Gastroesophageal sphincter (tissue), 4 donors: ENCODE results near the gene PDCD4. TPM values are rescaled to one million over a fixed set of nuclear protein-coding genes. Genes with fewer than 3 reads are reported as not detected.
A peak's percentile ranks its signal among the peaks of the same experiment; 100 is the strongest.

Experiments
- ATAC-seq: fragments of 150-250 bp; one replicate; pipeline ENCODE4 v1.9.1; 2016; ENCODE audit warnings: mild to moderate bottlenecking, moderate library complexity
- H3K27ac ChIP-seq, 4 donors: fragments of 200-600 bp; sonication (generic) in 3 of 4; 1 replicate in 3 of 4; 2 replicates in 1 of 4; pipeline ENCODE4 v1.5.1; 2016 to 2019
- H3K27me3 ChIP-seq: fragments of 200-600 bp; sonication (generic); one replicate; pipeline ENCODE4 v1.5.1; 2019
- H3K36me3 ChIP-seq, 2 donors: fragments of 200-600 bp; sonication (generic); one replicate each; pipeline ENCODE4 v1.5.1; 2019; ENCODE audit warnings: control low read depth in 1 of 2
- H3K4me1 ChIP-seq, 3 donors: fragments of 200-600 bp; sonication (generic); 1 replicate in 2 of 3; 2 replicates in 1 of 3; pipeline ENCODE4 v1.5.1; 2016 to 2019; ENCODE audit warnings: control low read depth in 2 of 3
- H3K4me3 ChIP-seq, 2 donors: fragments of 200-600 bp; sonication (generic); one replicate each; pipeline ENCODE4 v1.5.1; 2019; ENCODE audit warnings: mild to moderate bottlenecking in 1 of 2, moderate library complexity in 1 of 2
- H3K9me3 ChIP-seq, 3 donors: fragments of 200-600 bp; sonication (generic); one replicate each; pipeline ENCODE4 v1.5.1; 2017 to 2019; ENCODE audit warnings: control low read depth in 2 of 3
- EP300 ChIP-seq: sonication (generic); formaldehyde crosslinking; IDR thresholded peaks from one replicate; pipeline ENCODE4 v1.6.1; 2017; ENCODE audit warnings: antibody characterized with exemption, mild to moderate bottlenecking
- POLR2A ChIP-seq, 2 donors: fragments of 450-650 bp; IDR thresholded peaks; one replicate each; pipeline ENCODE4 v1.6.1; 2017; ENCODE audit warnings: antibody characterized with exemption in 2 of 2, mild to moderate bottlenecking in 2 of 2, moderate library complexity in 1 of 2
- POLR2AphosphoS5 ChIP-seq: sonication (generic); formaldehyde crosslinking; IDR thresholded peaks from one replicate; pipeline ENCODE4 v1.6.1; 2017; ENCODE audit warnings: antibody characterized with exemption
- WGBS, 2 donors: methylation state at CpG; one replicate each; pipeline ENCODE4 v1.1.5; 2018; ENCODE audit warnings: low coverage in 1 of 2; 5-methylcytosine and 5-hydroxymethylcytosine counted together
- total RNA-seq, 4 donors: library from RNA; depleted of rRNA; stranded (reverse); fragments of >200 nt; gene quantifications; one replicate each; pipeline ENCODE4 v1.1.0, GENCODE V29; 2016
- TF ChIP-seq, protein P1 (sequence below), 4 experiments: fragments of 200-600 bp in 2 of 4; fragments of 450-650 bp in 2 of 4; sonication (generic) in 1 of 4; IDR thresholded peaks; one replicate each; pipeline ENCODE4 v1.5.1; 2017 to 2019; ENCODE audit warnings: antibody characterized with exemption in 4 of 4, mild to moderate bottlenecking in 2 of 4, moderate library complexity in 2 of 4

PDCD4 gene
- total RNA-seq, 4 donors from 2014 or later: 69.1 to 74.6 (median 72.2) TPM

DNA sequence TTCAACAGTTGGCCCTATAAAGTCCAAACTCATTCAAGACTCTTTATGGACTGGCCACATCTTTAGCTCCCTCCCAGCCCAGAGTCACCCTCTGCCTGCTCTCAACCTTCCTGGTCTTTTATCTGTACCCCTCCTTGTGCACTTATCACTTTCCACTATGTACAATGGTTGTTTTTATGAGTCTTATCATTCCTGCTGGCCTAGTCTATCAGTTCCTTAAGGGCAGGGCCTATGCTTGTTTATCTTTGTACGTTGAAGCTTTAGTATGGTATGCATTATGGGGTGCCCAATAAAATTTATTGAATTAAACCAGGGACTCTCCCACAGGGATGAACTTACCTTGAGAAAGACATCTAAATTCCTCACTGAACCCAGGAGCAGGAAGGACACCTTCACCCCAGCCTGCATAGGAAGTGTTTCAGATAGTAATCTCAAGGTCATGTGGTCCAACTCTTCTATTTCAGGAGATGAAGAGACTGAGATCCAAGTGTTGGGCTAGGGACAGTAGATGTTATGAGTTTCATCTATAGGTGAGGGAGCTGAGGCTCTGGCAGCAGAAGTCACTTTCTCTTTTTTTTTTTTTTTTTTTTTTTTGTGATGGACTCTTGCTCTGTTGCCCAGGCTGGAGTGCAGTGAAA lies 13.3 kb upstream of the PDCD4 start:
- TF ChIP-seq EP300: no peak
- no peak for TF ChIP-seq POLR2AphosphoS5
- no peak for TF ChIP-seq POLR2A (IDR thresholded peaks at IDR 0.05)
- TF ChIP-seq, protein P1, sequence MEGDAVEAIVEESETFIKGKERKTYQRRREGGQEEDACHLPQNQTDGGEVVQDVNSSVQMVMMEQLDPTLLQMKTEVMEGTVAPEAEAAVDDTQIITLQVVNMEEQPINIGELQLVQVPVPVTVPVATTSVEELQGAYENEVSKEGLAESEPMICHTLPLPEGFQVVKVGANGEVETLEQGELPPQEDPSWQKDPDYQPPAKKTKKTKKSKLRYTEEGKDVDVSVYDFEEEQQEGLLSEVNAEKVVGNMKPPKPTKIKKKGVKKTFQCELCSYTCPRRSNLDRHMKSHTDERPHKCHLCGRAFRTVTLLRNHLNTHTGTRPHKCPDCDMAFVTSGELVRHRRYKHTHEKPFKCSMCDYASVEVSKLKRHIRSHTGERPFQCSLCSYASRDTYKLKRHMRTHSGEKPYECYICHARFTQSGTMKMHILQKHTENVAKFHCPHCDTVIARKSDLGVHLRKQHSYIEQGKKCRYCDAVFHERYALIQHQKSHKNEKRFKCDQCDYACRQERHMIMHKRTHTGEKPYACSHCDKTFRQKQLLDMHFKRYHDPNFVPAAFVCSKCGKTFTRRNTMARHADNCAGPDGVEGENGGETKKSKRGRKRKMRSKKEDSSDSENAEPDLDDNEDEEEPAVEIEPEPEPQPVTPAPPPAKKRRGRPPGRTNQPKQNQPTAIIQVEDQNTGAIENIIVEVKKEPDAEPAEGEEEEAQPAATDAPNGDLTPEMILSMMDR (IDR thresholded peaks at IDR 0.05): no peak
- Histone ChIP-seq H3K36me3 (no peaks in the 10 kb centered on the region), H3K9me3 (no peaks in the 10 kb centered on the region), H3K27me3 (no peaks in the 10 kb centered on the region), H3K27ac (peak overlapping the region in 1 of 4 donors; percentile 19), H3K4me1 (peaks cover 0 to 28% (median 4%) of the 10 kb centered on the region in 3 donors), H3K4me3 (no peak overlapping the region)
- WGBS, 2 donors: 50% methylated on average over 1 of the region's 1 CpG; no CpG with 5 or more reads in 1 of the 2 donors
- no peak for ATAC-seq

DNA sequence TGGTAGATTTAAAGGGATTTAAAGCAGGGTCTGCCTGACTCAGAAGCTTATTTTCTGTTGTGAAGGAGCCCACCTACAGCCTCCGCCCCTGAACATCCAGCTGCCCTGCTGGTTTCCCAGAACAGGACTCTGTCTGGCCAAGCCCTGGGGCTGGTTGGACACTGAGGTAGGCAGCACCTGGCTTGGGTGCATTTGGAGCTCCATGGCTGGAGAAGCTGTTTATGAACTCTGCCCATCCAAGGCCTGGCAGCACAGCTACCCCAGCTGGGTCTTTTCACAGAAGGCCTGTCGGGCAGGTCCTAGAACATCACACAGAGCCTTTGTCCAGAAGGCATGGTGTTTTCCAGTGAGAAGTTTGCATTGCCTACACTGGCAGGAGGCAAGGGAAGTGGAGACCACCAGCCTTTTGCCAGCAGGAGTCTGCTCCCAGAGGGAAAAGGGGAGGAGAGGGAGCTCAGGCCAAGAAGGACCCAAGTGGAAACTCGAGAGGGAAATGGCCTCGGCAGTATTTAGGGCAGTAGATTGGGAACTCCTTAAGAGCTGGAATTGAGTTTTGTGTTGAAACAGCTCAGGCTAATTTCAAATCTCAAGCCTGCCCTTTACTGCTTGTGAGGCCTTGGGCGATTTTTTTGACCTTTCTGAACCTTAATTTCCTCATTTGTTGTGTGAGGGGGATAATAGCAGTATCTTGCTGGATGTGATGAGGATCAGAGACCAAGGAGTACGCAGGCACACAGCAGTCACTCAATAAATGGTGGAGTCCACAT lies 12.3 kb upstream of the PDCD4 start:
- no peaks in the 10 kb centered on the region for H3K36me3 ChIP-seq
- peak; percentile 55 for ATAC-seq
- peaks cover 0 to 34% (median 4%) of the 10 kb centered on the region in 3 donors for H3K4me1 ChIP-seq
- H3K9me3 ChIP-seq: no peaks in the 10 kb centered on the region
- H3K27ac ChIP-seq: peak overlapping the region in 3 of 4 donors; percentile 35 to 66 (median 59)
- H3K4me3 ChIP-seq: no peak overlapping the region
- no peaks in the 10 kb centered on the region for H3K27me3 ChIP-seq
- WGBS, 2 donors: 66 to 100% methylated on average over 1 to 4 of the region's 6 CpGs
- TF ChIP-seq POLR2AphosphoS5: no peak
- no peak for TF ChIP-seq EP300
- TF ChIP-seq POLR2A (IDR thresholded peaks at IDR 0.05): no peak
- TF ChIP-seq, protein P1 (IDR thresholded peaks at IDR 0.05): no peak

DNA sequence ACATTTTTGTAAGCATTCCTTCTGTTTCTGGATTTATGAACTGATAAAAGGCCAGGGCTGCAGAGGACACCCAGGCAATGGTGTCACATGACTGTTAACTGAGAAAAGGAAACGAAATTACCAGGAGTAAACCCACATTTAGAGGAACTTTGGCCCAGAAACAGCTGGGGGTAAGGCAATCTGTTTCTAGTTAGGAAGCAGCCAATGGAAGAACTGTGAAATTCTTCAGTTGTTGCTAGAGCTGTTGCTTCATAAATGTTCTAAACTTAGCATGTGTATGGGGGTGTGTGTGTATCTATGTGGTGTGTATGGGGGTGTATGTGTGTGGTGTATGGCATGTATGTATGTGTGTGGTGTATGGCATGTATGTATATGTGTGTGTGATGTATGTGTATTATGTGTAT lies 11.8 kb upstream of the PDCD4 start:
- H3K36me3 ChIP-seq: no peaks in the 10 kb centered on the region
- no peaks in the 10 kb centered on the region for H3K9me3 ChIP-seq
- WGBS, 2 donors: 31% methylated on average over 1 of the region's 1 CpG; no CpG with 5 or more reads in 1 of the 2 donors
- ATAC-seq: peak; percentile 71
- TF ChIP-seq EP300 (no peak), POLR2AphosphoS5 (no peak), POLR2A (IDR thresholded peaks at IDR 0.05) (no peak)
- TF ChIP-seq, protein P1 (IDR thresholded peaks at IDR 0.05): no peak
- H3K4me3 ChIP-seq: no peak overlapping the region
- peak overlapping the region in 3 of 4 donors; percentile 35 to 66 (median 59) for H3K27ac ChIP-seq
- no peaks in the 10 kb centered on the region for H3K27me3 ChIP-seq
- peaks cover 0 to 40% (median 4%) of the 10 kb centered on the region in 3 donors for H3K4me1 ChIP-seq

DNA sequence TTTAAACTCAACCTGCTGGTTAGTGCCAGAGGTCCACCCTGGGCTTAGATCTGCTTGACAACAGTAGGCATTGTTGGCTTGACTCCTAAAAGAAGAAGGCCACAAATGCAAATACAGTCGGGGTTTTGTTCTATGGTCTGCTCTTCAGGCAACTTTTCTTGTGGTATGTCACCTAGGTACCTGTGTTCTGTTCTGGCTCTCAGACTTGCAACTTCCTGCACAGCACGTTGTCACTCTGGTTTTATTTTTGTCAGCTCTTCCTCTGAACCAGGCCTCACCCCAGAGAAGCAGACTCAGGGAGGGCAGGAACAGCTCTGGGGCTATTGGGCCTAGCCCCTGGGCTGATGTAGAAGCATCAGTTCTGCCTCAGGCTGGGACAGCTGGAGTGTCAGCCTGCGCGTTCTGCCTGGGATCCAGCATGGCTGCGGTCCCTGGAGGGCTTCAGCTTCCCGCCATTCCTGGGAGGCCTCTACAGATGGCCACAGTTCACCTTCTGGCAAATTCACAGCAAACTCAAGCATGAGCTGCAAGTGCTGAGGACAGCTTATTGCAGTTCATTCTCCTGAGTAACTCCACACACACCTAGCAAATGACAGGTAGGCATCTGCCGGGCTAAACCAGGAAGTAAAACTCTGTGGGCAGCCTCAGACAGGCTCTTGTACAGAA lies 11.0 kb upstream of the PDCD4 start:
- WGBS, 2 donors: 58% methylated on average over 3 of the region's 7 CpGs; no CpG with 5 or more reads in 1 of the 2 donors
- Histone ChIP-seq H3K4me1 (peaks cover 0 to 47% (median 7%) of the 10 kb centered on the region in 3 donors), H3K9me3 (no peaks in the 10 kb centered on the region), H3K4me3 (no peak overlapping the region), H3K27ac (peak overlapping the region in 3 of 4 donors; percentile 8 to 66 (median 21)), H3K36me3 (no peaks in the 10 kb centered on the region), H3K27me3 (no peaks in the 10 kb centered on the region)
- ATAC-seq: no peak
- TF ChIP-seq EP300: no peak
- no peak for TF ChIP-seq POLR2AphosphoS5
- TF ChIP-seq POLR2A (IDR thresholded peaks at IDR 0.05): no peak
- TF ChIP-seq, protein P1 (IDR thresholded peaks at IDR 0.05): no peak
